Keratinocyte (primary cell): Measurements from ENCODE around the gene COL8A1. TPM values are rescaled to one million over a fixed set of nuclear protein-coding genes. Genes with fewer than 3 reads are reported as not detected.

Experiments
- DNase-seq: peaks from one replicate; pipeline ENCODE4 v3.0.0-alpha.2; 2011; ENCODE audit warnings: low read depth, missing footprints, low spot score
- FAIRE-seq: peaks from 2 replicates; lab custom pipeline; 2011; peaks lifted over from hg19 to GRCh38; lab: Jason Lieb, UNC
- H2AFZ ChIP-seq: 2 replicates; pipeline ENCODE4 v1.6.0; 2012; ENCODE audit warnings: low read length, control low read depth, inconsistent platforms; ENCODE audit not compliant: control insufficient read depth
- H3K27ac ChIP-seq: 2 replicates; pipeline ENCODE4 v1.5.1; 2011; ENCODE audit warnings: low read length; ENCODE audit not compliant: control insufficient read depth, insufficient read depth
- H3K27me3 ChIP-seq: 3 replicates; pipeline ENCODE4 v1.6.0; 2011; ENCODE audit warnings: low read length; ENCODE audit not compliant: control insufficient read depth, insufficient read depth; ENCODE audit errors: extremely low read depth
- H3K36me3 ChIP-seq, 2 experiments: 2 replicates in 1 of 2; 3 replicates in 1 of 2; pipeline ENCODE4 v1.5.1; 2011; ENCODE audit warnings: low read length in 2 of 2, mild to moderate bottlenecking in 1 of 2; ENCODE audit not compliant: control insufficient read depth in 2 of 2, insufficient read depth in 2 of 2; ENCODE audit errors: extremely low read depth in 1 of 2
- H3K4me1 ChIP-seq: 3 replicates; pipeline ENCODE4 v1.5.1; 2011; ENCODE audit warnings: low read length; ENCODE audit not compliant: control insufficient read depth, insufficient read depth; ENCODE audit errors: extremely low read depth
- H3K4me2 ChIP-seq: 3 replicates; pipeline ENCODE4 v1.6.0; 2011; ENCODE audit warnings: low read depth, low read length; ENCODE audit not compliant: control insufficient read depth, insufficient read depth; ENCODE audit errors: extremely low read depth
- H3K4me3 ChIP-seq, 3 experiments: fragments of 200-600 bp in 1 of 3; sonication (generic) in 1 of 3; 2 replicates in 2 of 3; 3 replicates in 1 of 3; pipeline ENCODE4 v1.5.1; 2011 to 2016; ENCODE audit warnings: low read length in 3 of 3, mild to moderate bottlenecking in 3 of 3, control low read depth in 2 of 3, inconsistent platforms in 1 of 3, low read depth in 1 of 3, mixed read lengths in 1 of 3, mixed run types in 1 of 3, moderate library complexity in 1 of 3; ENCODE audit not compliant: control insufficient read depth in 2 of 3, insufficient read depth in 2 of 3; ENCODE audit errors: extremely low read depth in 1 of 3
- H3K79me2 ChIP-seq: 2 replicates; pipeline ENCODE4 v1.6.0; 2012; ENCODE audit warnings: low read length; ENCODE audit not compliant: control insufficient read depth, insufficient read depth
- H3K9ac ChIP-seq: 3 replicates; pipeline ENCODE4 v1.6.0; 2011; ENCODE audit warnings: low read length; ENCODE audit not compliant: control insufficient read depth, insufficient read depth; ENCODE audit errors: extremely low read depth
- H3K9me1 ChIP-seq: 3 replicates; pipeline ENCODE4 v1.6.0; 2011; ENCODE audit warnings: low read length; ENCODE audit not compliant: control insufficient read depth, insufficient read depth; ENCODE audit errors: extremely low read depth
- H3K9me3 ChIP-seq: 2 replicates; pipeline ENCODE4 v1.5.1; 2012; ENCODE audit warnings: low read depth, low read length; ENCODE audit not compliant: control insufficient read depth
- H4K20me1 ChIP-seq: 3 replicates; pipeline ENCODE4 v1.6.0; 2011; ENCODE audit warnings: low read length; ENCODE audit not compliant: control insufficient read depth, insufficient read depth; ENCODE audit errors: extremely low read depth
- CTCF ChIP-seq, 3 experiments: IDR thresholded peaks in 1 of 3; conservative IDR thresholded peaks in 1 of 3; optimal IDR thresholded peaks in 1 of 3; 2 replicates in 2 of 3; 3 replicates in 1 of 3; pipeline versions ENCODE3 to v1.5.1; 2011; ENCODE audit warnings: low read length in 3 of 3, mild to moderate bottlenecking in 3 of 3, moderate library complexity in 2 of 3, control low read depth in 1 of 3, inconsistent platforms in 1 of 3; ENCODE audit not compliant: insufficient read depth in 2 of 3; ENCODE audit errors: extremely low read depth in 1 of 3
- EZH2 ChIP-seq: IDR thresholded peaks from one replicate; pipeline ENCODE4 v1.6.1; 2012; ENCODE audit warnings: inconsistent platforms, mild to moderate bottlenecking, low read length, moderate library complexity
- dilution Hi-C: fragments of 300-500 bp; cut with MboI; formaldehyde crosslinking; loops from one replicate; pipeline ENCODE4 v1.7.0; 2020; ENCODE audit warnings: low sequenced_read_pairs; ENCODE audit not compliant: extremely low pct_ligation_motif_present
- polyA plus RNA-seq, 5 experiments: library from polyadenylated mRNA; depleted of rRNA in 3 of 5; stranded (reverse) in 3 of 5; stranded (forward) in 1 of 5; unstranded in 1 of 5; fragments of >200 nt; gene quantifications; 1 replicate in 1 of 5; 2 replicates in 3 of 5; 3 replicates in 1 of 5; pipeline versions ENCODE4 v1.2.1 to v1.2.3, GENCODE V29; 2011 to 2012; ENCODE audit warnings: missing spikeins in 2 of 5, low read depth in 1 of 5, low replicate concordance in 1 of 5

The COL8A1 gene
- polyA plus RNA-seq, 1 donor (not counting 4 experiments of a cell fraction or from before 2014, with no cell fraction given), result 102 TPM

- dilution Hi-C loops, result no loop called here
- peaks cover 7% of the 10 kb centered on the region for H3K4me1 ChIP-seq
- FAIRE-seq (peak; percentile 96), DNase-seq (peak; percentile 66)
- H3K4me2 ChIP-seq, result no peak overlapping the region
- TF ChIP-seq EZH2 (no peak), CTCF (optimal IDR thresholded peaks at IDR 0.05 in 1 of 3, IDR thresholded peaks at IDR 0.05 in 1 of 3, conservative IDR thresholded peaks at IDR 0.05 in 1 of 3; ENCODE audit: extremely low read depth in 1 of 3, insufficient read depth in 2 of 3, low read length in 3 of 3) (no peak)
- H3K9me1 ChIP-seq, result no peaks in the 10 kb centered on the region
- peak overlapping the region; percentile 62 for H3K27ac ChIP-seq
- no peaks in the 10 kb centered on the region for H3K27me3 ChIP-seq
- H2AFZ ChIP-seq, result no peak overlapping the region
- H3K36me3 ChIP-seq, result peaks cover 0 to 6% of the 10 kb centered on the region in 2 experiments
- H3K9me3 ChIP-seq, result no peaks in the 10 kb centered on the region
- peaks cover 53% of the 10 kb centered on the region for H3K79me2 ChIP-seq
- no peak overlapping the region for H3K4me3 ChIP-seq
- no peak overlapping the region for H3K9ac ChIP-seq
- H4K20me1 ChIP-seq, result no peaks in the 10 kb centered on the region
These were observed 20.6 kb downstream of the COL8A1 start for GRCh38 chr3:99659032-99659431.

- no peak overlapping the region for H3K4me2 ChIP-seq
- no peak for DNase-seq
- H3K79me2 ChIP-seq, result peaks cover 54% of the 10 kb centered on the region
- H3K4me3 ChIP-seq, result no peak overlapping the region
- dilution Hi-C loops, result no loop called here
- H3K4me1 ChIP-seq, result peaks cover 7% of the 10 kb centered on the region
- no peaks in the 10 kb centered on the region for H3K9me1 ChIP-seq
- H3K9me3 ChIP-seq, result no peaks in the 10 kb centered on the region
- no peaks in the 10 kb centered on the region for H3K27me3 ChIP-seq
- no peak for FAIRE-seq
- H2AFZ ChIP-seq, result no peak overlapping the region
- H3K27ac ChIP-seq, result no peak overlapping the region
- H3K9ac ChIP-seq, result no peak overlapping the region
- TF ChIP-seq EZH2 (no peak), CTCF (optimal IDR thresholded peaks at IDR 0.05 in 1 of 3, IDR thresholded peaks at IDR 0.05 in 1 of 3, conservative IDR thresholded peaks at IDR 0.05 in 1 of 3; ENCODE audit: extremely low read depth in 1 of 3, insufficient read depth in 2 of 3, low read length in 3 of 3) (no peak)
- peaks cover 0 to 6% of the 10 kb centered on the region in 2 experiments for H3K36me3 ChIP-seq
- H4K20me1 ChIP-seq, result no peaks in the 10 kb centered on the region
These were observed 21.6 kb downstream of the COL8A1 start for GRCh38 chr3:99659951-99660350.
